ENCODE data around the gene MLH3.

Gene MLH3

GRCh38 chr14:75092698-75093097 is 41.4 kb upstream of the MLH3 start:
- no peak for DNase-seq (ENCODE audit: low spot score)
- in situ Hi-C loops (cut with MboI; ENCODE audit: low sequenced_read_pairs, unreplicated experiment) = loop anchor here (10.0 kb wide), 1 partner anchor 238 kb away; no protein-coding TSS in a partner anchor

GRCh38 chr14:75091251-75091650 is 40.0 kb upstream of the MLH3 start:
- in situ Hi-C loops (cut with MboI; ENCODE audit: low sequenced_read_pairs, unreplicated experiment) = loop anchor here (10.0 kb wide), 1 partner anchor 236 kb away; no protein-coding TSS in a partner anchor
- TF ChIP-seq CTCF (IDR thresholded peaks at IDR 0.05; ENCODE audit: borderline replicate concordance, control extremely low read depth, extremely low read depth, insufficient read depth, missing control alignments) = no peak
- no peak for DNase-seq (ENCODE audit: low spot score)

More at GRCh38 chr14:75092698-75093097, 41.4 kb upstream of the MLH3 start:
- TF ChIP-seq CTCF (IDR thresholded peaks at IDR 0.05; ENCODE audit: borderline replicate concordance, control extremely low read depth, extremely low read depth, insufficient read depth, missing control alignments) = no peak

GRCh38 chr14:75090353-75090752 is 39.1 kb upstream of the MLH3 start:
- in situ Hi-C loops (cut with MboI; ENCODE audit: low sequenced_read_pairs, unreplicated experiment) = loop anchor here (10.0 kb wide), 1 partner anchor 236 kb away; no protein-coding TSS in a partner anchor
- TF ChIP-seq CTCF (IDR thresholded peaks at IDR 0.05; ENCODE audit: borderline replicate concordance, control extremely low read depth, extremely low read depth, insufficient read depth, missing control alignments) = no peak
- DNase-seq (ENCODE audit: low spot score) = no peak

GRCh38 chr14:75088566-75089373 is 37.5 kb upstream of the MLH3 start:
- DNase-seq (ENCODE audit: low spot score) = peak; percentile 60
- in situ Hi-C loops (cut with MboI; ENCODE audit: low sequenced_read_pairs, unreplicated experiment) = no loop called here
- peak; percentile 69 for TF ChIP-seq CTCF (IDR thresholded peaks at IDR 0.05; ENCODE audit: borderline replicate concordance, control extremely low read depth, extremely low read depth, insufficient read depth, missing control alignments)

GRCh38 chr14:75088153-75088552 is 36.9 kb upstream of the MLH3 start:
- in situ Hi-C loops (cut with MboI; ENCODE audit: low sequenced_read_pairs, unreplicated experiment) = no loop called here
- TF ChIP-seq CTCF (IDR thresholded peaks at IDR 0.05; ENCODE audit: borderline replicate concordance, control extremely low read depth, extremely low read depth, insufficient read depth, missing control alignments) = no peak
- DNase-seq (ENCODE audit: low spot score) = no peak

GRCh38 chr14:75084513-75084912 is 33.2 kb upstream of the MLH3 start:
- no peak for DNase-seq (ENCODE audit: low spot score)
- in situ Hi-C loops (cut with MboI; ENCODE audit: low sequenced_read_pairs, unreplicated experiment) = no loop called here
- no peak for TF ChIP-seq CTCF (IDR thresholded peaks at IDR 0.05; ENCODE audit: borderline replicate concordance, control extremely low read depth, extremely low read depth, insufficient read depth, missing control alignments)
